Measurements from ENCODE around the gene LRRFIP1. TPM values are rescaled to one million over a fixed set of nuclear protein-coding genes. Genes with fewer than 3 reads are reported as not detected.

The LRRFIP1 gene
- total and polyA plus RNA-seq, 12 donors = 18.7 to 79.7 (median 51.8) TPM

GRCh38 chr2:237798236-237799059 lies 171.1 kb downstream of the LRRFIP1 start, which contains the start of gene RBM44:
Gene RBM44, plus strand, starts transcription at chr2:237798779. Its CDS starts 14,831 bp downstream, at chr2:237813610.
- Histone ChIP-seq H3K4me3 (no peak within 1 kb of the TSS), H3K36me3 (replicated peaks in 1 of 2) (no peaks in the 10 kb centered on the region), H3K27ac (no peak within 1 kb of the TSS), H3K27me3 (no peaks in the 10 kb centered on the region), H3K9me3 (replicated peaks in 1 of 3) (no peaks in the 10 kb centered on the region), H3K4me1 (replicated peaks in 1 of 2) (no peaks in the 10 kb centered on the region)
- DNase-seq = no peak
- 73 to 87% (median 75%) methylated on average over 67 to 84 of the region's 84 CpGs for WGBS, 4 donors
- intact Hi-C loops (cut with DNase I) = no loop called here
- TF ChIP-seq, protein P1, sequence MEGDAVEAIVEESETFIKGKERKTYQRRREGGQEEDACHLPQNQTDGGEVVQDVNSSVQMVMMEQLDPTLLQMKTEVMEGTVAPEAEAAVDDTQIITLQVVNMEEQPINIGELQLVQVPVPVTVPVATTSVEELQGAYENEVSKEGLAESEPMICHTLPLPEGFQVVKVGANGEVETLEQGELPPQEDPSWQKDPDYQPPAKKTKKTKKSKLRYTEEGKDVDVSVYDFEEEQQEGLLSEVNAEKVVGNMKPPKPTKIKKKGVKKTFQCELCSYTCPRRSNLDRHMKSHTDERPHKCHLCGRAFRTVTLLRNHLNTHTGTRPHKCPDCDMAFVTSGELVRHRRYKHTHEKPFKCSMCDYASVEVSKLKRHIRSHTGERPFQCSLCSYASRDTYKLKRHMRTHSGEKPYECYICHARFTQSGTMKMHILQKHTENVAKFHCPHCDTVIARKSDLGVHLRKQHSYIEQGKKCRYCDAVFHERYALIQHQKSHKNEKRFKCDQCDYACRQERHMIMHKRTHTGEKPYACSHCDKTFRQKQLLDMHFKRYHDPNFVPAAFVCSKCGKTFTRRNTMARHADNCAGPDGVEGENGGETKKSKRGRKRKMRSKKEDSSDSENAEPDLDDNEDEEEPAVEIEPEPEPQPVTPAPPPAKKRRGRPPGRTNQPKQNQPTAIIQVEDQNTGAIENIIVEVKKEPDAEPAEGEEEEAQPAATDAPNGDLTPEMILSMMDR (IDR thresholded peaks at IDR 0.05) = no peak
- TF ChIP-seq POLR2A (IDR thresholded peaks at IDR 0.05) = no peak

DNA sequence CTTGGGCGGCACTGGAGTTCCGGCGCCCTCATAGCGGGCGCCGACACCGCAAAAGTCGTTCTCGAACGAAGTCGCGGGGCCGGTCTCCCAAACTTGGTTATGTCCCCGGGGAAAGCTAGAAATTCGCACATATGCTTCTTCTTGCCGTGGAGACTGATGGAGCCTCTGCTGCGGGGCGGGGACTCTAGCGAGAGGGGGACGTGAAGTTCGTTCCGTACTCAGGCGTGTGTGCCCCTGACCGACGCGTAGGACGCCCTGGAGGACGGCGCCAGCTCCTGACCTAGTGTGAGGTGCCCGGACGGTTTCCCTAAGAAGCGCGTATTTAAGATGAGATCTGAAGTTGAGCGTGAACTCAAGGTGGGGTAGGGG lies 171.7 kb downstream of the LRRFIP1 start:
- Histone ChIP-seq H3K36me3 (replicated peaks in 1 of 2) (no peaks in the 10 kb centered on the region), H3K27ac (no peak overlapping the region), H3K27me3 (no peaks in the 10 kb centered on the region), H3K4me3 (no peak overlapping the region), H3K9me3 (replicated peaks in 1 of 3) (no peaks in the 10 kb centered on the region), H3K4me1 (replicated peaks in 1 of 2) (no peaks in the 10 kb centered on the region)
- TF ChIP-seq, protein P1 (IDR thresholded peaks at IDR 0.05) = no peak
- TF ChIP-seq POLR2A (IDR thresholded peaks at IDR 0.05) = no peak
- WGBS, 4 donors = 88 to 96% (median 92%) methylated on average over 25 to 34 of the region's 34 CpGs
- intact Hi-C loops (cut with DNase I) = no loop called here
- DNase-seq = no peak

DNA sequence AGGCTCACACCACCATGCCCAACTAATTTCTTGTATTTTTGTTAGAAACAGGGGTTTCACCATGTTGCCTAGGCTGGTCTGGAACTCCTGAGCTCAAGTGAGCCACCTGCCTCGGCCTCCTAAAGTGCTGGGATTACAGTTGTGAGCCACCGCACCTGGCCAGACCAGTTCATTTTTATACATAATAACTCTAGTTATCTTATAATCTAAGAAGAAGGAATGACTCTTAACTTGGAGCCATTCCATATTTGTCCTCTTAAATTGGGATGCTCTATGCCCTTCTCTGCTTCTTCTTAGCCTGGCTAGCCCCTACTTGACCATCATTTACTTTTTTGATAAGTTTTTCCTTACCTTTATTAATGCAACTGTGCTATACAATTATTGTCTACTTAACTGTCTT lies 174.1 kb downstream of the LRRFIP1 start:
- H3K4me1 ChIP-seq (replicated peaks in 1 of 2) = no peaks in the 10 kb centered on the region

DNA sequence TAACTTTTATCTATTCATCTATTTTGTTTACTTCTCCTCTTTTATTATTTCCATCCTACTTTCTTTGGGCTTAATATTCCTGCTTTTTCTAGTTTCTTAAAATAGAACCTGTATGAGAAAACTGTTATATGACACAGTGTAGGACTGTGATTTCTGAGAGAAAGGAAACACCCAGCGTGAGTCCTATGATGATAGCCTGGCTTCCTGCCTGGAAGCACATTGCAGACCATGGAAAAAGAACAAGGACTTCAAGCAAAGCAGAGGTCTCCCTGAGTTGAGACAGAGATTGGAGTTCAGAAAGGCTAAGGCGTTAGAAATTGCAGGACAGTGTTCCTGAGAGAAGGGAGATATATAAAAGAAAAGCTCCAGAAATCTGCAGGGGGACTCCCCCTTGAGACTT lies 178.9 kb downstream of the LRRFIP1 start:
- Histone ChIP-seq H3K36me3 (replicated peaks in 1 of 2) (no peaks in the 10 kb centered on the region), H3K4me3 (no peak overlapping the region), H3K9me3 (replicated peaks in 1 of 3) (no peaks in the 10 kb centered on the region), H3K27me3 (no peaks in the 10 kb centered on the region), H3K4me1 (replicated peaks in 1 of 2) (no peaks in the 10 kb centered on the region), H3K27ac (no peak overlapping the region)
- TF ChIP-seq, protein P1 (IDR thresholded peaks at IDR 0.05) = no peak
- TF ChIP-seq POLR2A (IDR thresholded peaks at IDR 0.05) = no peak
- intact Hi-C loops (cut with DNase I) = no loop called here
- no peak for DNase-seq
- 55 to 68% (median 56%) methylated on average over 2 of the region's 2 CpGs for WGBS, 4 donors

More for the DNA sequence above, 174.1 kb downstream of the LRRFIP1 start:
- no peaks in the 10 kb centered on the region for H3K27me3 ChIP-seq
- no peak overlapping the region for H3K4me3 ChIP-seq
- no peak for DNase-seq
- H3K36me3 ChIP-seq (replicated peaks in 1 of 2) = no peaks in the 10 kb centered on the region
- TF ChIP-seq POLR2A (IDR thresholded peaks at IDR 0.05) = no peak
- TF ChIP-seq, protein P1 (IDR thresholded peaks at IDR 0.05) = no peak
- H3K27ac ChIP-seq = no peak overlapping the region
- intact Hi-C loops (cut with DNase I) = no loop called here
- WGBS, 4 donors = 91 to 96% (median 94%) methylated on average over 2 of the region's 2 CpGs
- no peaks in the 10 kb centered on the region for H3K9me3 ChIP-seq (replicated peaks in 1 of 3)

All from adrenal gland (tissue), 12 donors.